HUES64 (cell line): ENCODE measurements around the gene DAB2.

Experiments used
- H3K27ac ChIP-seq: 2 replicates; pipeline ENCODE4 v1.7.0; 2013; ENCODE audit warnings: low read depth, low read length, inconsistent platforms
- H3K27me3 ChIP-seq: 2 replicates; pipeline ENCODE4 v1.6.1; 2013; ENCODE audit warnings: mild to moderate bottlenecking, low read length; ENCODE audit not compliant: insufficient read depth
- H3K36me3 ChIP-seq: 2 replicates; pipeline ENCODE4 v1.6.1; 2013; ENCODE audit warnings: mild to moderate bottlenecking, low read length; ENCODE audit not compliant: insufficient read depth
- H3K4me1 ChIP-seq: 2 replicates; pipeline ENCODE4 v1.6.1; 2013; ENCODE audit warnings: mild to moderate bottlenecking, low read length, moderate library complexity; ENCODE audit not compliant: insufficient read depth
- H3K4me3 ChIP-seq: 2 replicates; pipeline ENCODE4 v1.5.1; 2013; ENCODE audit warnings: mild to moderate bottlenecking, low read length, moderate library complexity
- H3K9ac ChIP-seq: 2 replicates; pipeline ENCODE4 v1.6.1; 2013; ENCODE audit warnings: mild to moderate bottlenecking, low read depth, low read length
- H3K9me3 ChIP-seq: 2 replicates; pipeline ENCODE4 v1.6.1; 2013; ENCODE audit warnings: low read depth, low read length; ENCODE audit not compliant: insufficient read depth
- WGBS: fragments of 150-250, 120-280 bp; methylation state at CpG from one replicate; pipeline ENCODE4 v1.1.7; 2013; ENCODE audit warnings: missing lambda C conversion rate; 5-methylcytosine and 5-hydroxymethylcytosine counted together

Gene DAB2

GRCh38 chr5:39362646-39363045 lies 62.1 kb downstream of the DAB2 start:
- Histone ChIP-seq H3K36me3 (no peaks in the 10 kb centered on the region), H3K27ac (no peak overlapping the region), H3K4me1 (peaks cover 8% of the 10 kb centered on the region; the same call in 1 of the 2 replicates), H3K27me3 (no peaks in the 10 kb centered on the region), H3K9me3 (no peaks in the 10 kb centered on the region), H3K4me3 (no peak overlapping the region), H3K9ac (no peak overlapping the region)
- WGBS, result 93% methylated on average over 8 of the region's 8 CpGs

GRCh38 chr5:39361306-39361705 lies 63.5 kb downstream of the DAB2 start:
- Histone ChIP-seq H3K4me3 (no peak overlapping the region), H3K9ac (no peak overlapping the region), H3K27ac (no peak overlapping the region), H3K27me3 (no peaks in the 10 kb centered on the region), H3K36me3 (no peaks in the 10 kb centered on the region), H3K9me3 (no peaks in the 10 kb centered on the region), H3K4me1 (peaks cover 8% of the 10 kb centered on the region; the same call in 1 of the 2 replicates)
- WGBS, result 91% methylated on average over 3 of the region's 4 CpGs

GRCh38 chr5:39360471-39361111 lies 64.2 kb downstream of the DAB2 start:
- H3K4me3 ChIP-seq, result no peak overlapping the region
- WGBS, result 94% methylated on average over 5 of the region's 5 CpGs
- H3K4me1 ChIP-seq, result peaks cover 8% of the 10 kb centered on the region; the same call in 1 of the 2 replicates
- no peaks in the 10 kb centered on the region for H3K27me3 ChIP-seq
- no peak overlapping the region for H3K9ac ChIP-seq
- no peak overlapping the region for H3K27ac ChIP-seq
- H3K36me3 ChIP-seq, result no peaks in the 10 kb centered on the region
- H3K9me3 ChIP-seq, result no peaks in the 10 kb centered on the region

GRCh38 chr5:39356263-39356662 lies 68.5 kb downstream of the DAB2 start:
- H3K4me1 ChIP-seq, result no peaks in the 10 kb centered on the region
- WGBS, result 95% methylated on average over 3 of the region's 3 CpGs
- peaks cover 3% of the 10 kb centered on the region; the same call in 1 of the 2 replicates for H3K9me3 ChIP-seq
- no peak overlapping the region for H3K9ac ChIP-seq
- no peak overlapping the region for H3K4me3 ChIP-seq
- H3K27me3 ChIP-seq, result no peaks in the 10 kb centered on the region
- H3K36me3 ChIP-seq, result no peaks in the 10 kb centered on the region
- no peak overlapping the region for H3K27ac ChIP-seq

- H3K4me3 ChIP-seq, result no peak overlapping the region
- no peak overlapping the region for H3K27ac ChIP-seq
- H3K36me3 ChIP-seq, result no peaks in the 10 kb centered on the region
- no peaks in the 10 kb centered on the region for H3K4me1 ChIP-seq
- no peak overlapping the region for H3K9ac ChIP-seq
- WGBS, result 68% methylated on average over 3 of the region's 3 CpGs
- no peaks in the 10 kb centered on the region for H3K27me3 ChIP-seq
- H3K9me3 ChIP-seq, result peaks cover 10% of the 10 kb centered on the region
Observed at GRCh38 chr5:39355324-39355723, 69.5 kb downstream of the DAB2 start.

GRCh38 chr5:39353717-39354399 lies 70.9 kb downstream of the DAB2 start:
- no peak overlapping the region for H3K9ac ChIP-seq
- H3K27me3 ChIP-seq, result no peaks in the 10 kb centered on the region
- H3K4me3 ChIP-seq, result no peak overlapping the region
- no peaks in the 10 kb centered on the region for H3K36me3 ChIP-seq
- no peak overlapping the region for H3K27ac ChIP-seq
- no peaks in the 10 kb centered on the region for H3K4me1 ChIP-seq
- 100% methylated on average over 1 of the region's 1 CpG for WGBS
- peaks cover 21% of the 10 kb centered on the region for H3K9me3 ChIP-seq

GRCh38 chr5:39352951-39353350 lies 71.8 kb downstream of the DAB2 start:
- Histone ChIP-seq H3K4me3 (no peak overlapping the region), H3K4me1 (no peaks in the 10 kb centered on the region), H3K9ac (no peak overlapping the region), H3K9me3 (peaks cover 21% of the 10 kb centered on the region), H3K27ac (no peak overlapping the region), H3K27me3 (no peaks in the 10 kb centered on the region), H3K36me3 (no peaks in the 10 kb centered on the region)
- 93% methylated on average over 1 of the region's 1 CpG for WGBS

GRCh38 chr5:39352170-39352569 lies 72.6 kb downstream of the DAB2 start:
- no peak overlapping the region for H3K4me3 ChIP-seq
- H3K4me1 ChIP-seq, result no peaks in the 10 kb centered on the region
- no peaks in the 10 kb centered on the region for H3K36me3 ChIP-seq
- H3K9me3 ChIP-seq, result peaks cover 21% of the 10 kb centered on the region
- no peaks in the 10 kb centered on the region for H3K27me3 ChIP-seq
- no peak overlapping the region for H3K9ac ChIP-seq
- WGBS, result 93% methylated on average over 2 of the region's 2 CpGs
- no peak overlapping the region for H3K27ac ChIP-seq

- Histone ChIP-seq H3K9me3 (peaks cover 21% of the 10 kb centered on the region), H3K36me3 (no peaks in the 10 kb centered on the region), H3K9ac (no peak overlapping the region), H3K27ac (no peak overlapping the region), H3K4me1 (no peaks in the 10 kb centered on the region), H3K27me3 (no peaks in the 10 kb centered on the region), H3K4me3 (no peak overlapping the region)
- WGBS, result 94% methylated on average over 4 of the region's 4 CpGs
Observed at GRCh38 chr5:39349484-39349883, 75.3 kb downstream of the DAB2 start.

GRCh38 chr5:39342460-39342859 lies 82.3 kb downstream of the DAB2 start:
- H3K4me1 ChIP-seq, result no peaks in the 10 kb centered on the region
- H3K9ac ChIP-seq, result no peak overlapping the region
- no peak overlapping the region for H3K27ac ChIP-seq
- H3K27me3 ChIP-seq, result no peaks in the 10 kb centered on the region
- H3K9me3 ChIP-seq, result peaks cover 8% of the 10 kb centered on the region; the same call in 1 of the 2 replicates
- H3K4me3 ChIP-seq, result no peak overlapping the region
- 80% methylated on average over 1 of the region's 1 CpG for WGBS
- no peaks in the 10 kb centered on the region for H3K36me3 ChIP-seq

GRCh38 chr5:39341896-39342295 lies 82.9 kb downstream of the DAB2 start:
- Histone ChIP-seq H3K36me3 (no peaks in the 10 kb centered on the region), H3K4me1 (no peaks in the 10 kb centered on the region), H3K9ac (no peak overlapping the region), H3K9me3 (peaks cover 8% of the 10 kb centered on the region; the same call in 1 of the 2 replicates), H3K4me3 (no peak overlapping the region), H3K27ac (no peak overlapping the region), H3K27me3 (no peaks in the 10 kb centered on the region)
- 95% methylated on average over 1 of the region's 1 CpG for WGBS
